Lung (tissue), 12 donors: ENCODE data around the gene CPA5. TPM values are rescaled to one million over a fixed set of nuclear protein-coding genes. Genes with fewer than 3 reads are reported as not detected.

Source experiments
- ATAC-seq: fragments of 200-7000 bp; cut with Tn5 transposase; one replicate; pipeline ENCODE4 v1.9.1; 2020; ENCODE audit warnings: moderate number of reproducible peaks; ENCODE audit not compliant: insufficient read depth, low FRiP score
- DNase-seq, 3 donors: peaks; one replicate each; pipeline ENCODE4 v3.0.0-alpha.2; 2013 to 2017
- H3K27ac ChIP-seq, 2 donors: one replicate each; pipeline ENCODE4 v1.5.1; 2013; ENCODE audit warnings: mild to moderate bottlenecking in 2 of 2, moderate library complexity in 2 of 2, control low read depth in 1 of 2, inconsistent platforms in 1 of 2, low read depth in 1 of 2, low read length in 1 of 2
- H3K27me3 ChIP-seq, 3 donors: one replicate each; pipeline ENCODE4 v1.5.1; 2013; ENCODE audit warnings: low read length in 2 of 3; ENCODE audit not compliant: control insufficient read depth in 3 of 3, insufficient read depth in 3 of 3
- H3K36me3 ChIP-seq, 4 donors: one replicate each; pipeline ENCODE4 v1.5.1; 2013; ENCODE audit warnings: low read length in 4 of 4, mild to moderate bottlenecking in 1 of 4, moderate library complexity in 1 of 4; ENCODE audit not compliant: control insufficient read depth in 4 of 4, insufficient read depth in 4 of 4
- H3K4me1 ChIP-seq, 5 donors: one replicate each; pipeline ENCODE4 v1.5.1; 2013; ENCODE audit warnings: low read length in 5 of 5, mild to moderate bottlenecking in 2 of 5, moderate library complexity in 1 of 5; ENCODE audit not compliant: control insufficient read depth in 5 of 5, insufficient read depth in 5 of 5
- H3K4me3 ChIP-seq: one replicate; pipeline ENCODE4 v1.5.1; 2013; ENCODE audit warnings: mild to moderate bottlenecking, control low read depth, moderate library complexity
- H3K9ac ChIP-seq, 2 donors: one replicate each; pipeline ENCODE4 v1.5.1; 2013; ENCODE audit warnings: low read length in 2 of 2, control low read depth in 1 of 2; ENCODE audit not compliant: insufficient read depth in 1 of 2
- H3K9me3 ChIP-seq, 4 donors: one replicate each; pipeline ENCODE4 v1.5.1; 2013; ENCODE audit warnings: low read length in 3 of 4, mild to moderate bottlenecking in 1 of 4, moderate library complexity in 1 of 4; ENCODE audit not compliant: control insufficient read depth in 4 of 4, insufficient read depth in 3 of 4
- CTCF ChIP-seq: IDR thresholded peaks from 2 replicates; pipeline ENCODE4 v1.5.1; 2012; ENCODE audit warnings: mild to moderate bottlenecking; ENCODE audit errors: control extremely low read depth, extremely low read depth
- WGBS, 2 donors: extraction: QIAGEN DNeasy Blood & Tissue Kit; methylation state at CpG; one replicate each; pipeline ENCODE4 v1.1.7; 2013; 5-methylcytosine and 5-hydroxymethylcytosine counted together
- polyA plus RNA-seq, 2 donors: library from polyadenylated mRNA; stranded (reverse); fragments of 200-250 nt; gene quantifications; one replicate each; pipeline ENCODE4 v1.2.1, GENCODE V29; 2013
- total RNA-seq, 2 donors: library from RNA; depleted of rRNA in 1 of 2; stranded (reverse); fragments of >200 nt in 1 of 2; gene quantifications; one replicate each; pipeline ENCODE4 v1.2.1, GENCODE V29; 2014 to 2021
- donor health status: control.
- donor health status: control.
- donor health status: Bipolar disorder and iron deficiency.
- donor health status: healthy.
- donor health status: DM: yes; HTN: yes; CAD: no.

Gene CPA5
- total and polyA plus RNA-seq, 4 donors: 0.08 to 0.10 TPM; not detected in 2

GRCh38 chr7:130346177-130346905, 1.7 kb downstream of the CPA5 start:
- peaks cover 0 to 22% (median 10%) of the 10 kb centered on the region in 5 donors for H3K4me1 ChIP-seq
- no peaks in the 10 kb centered on the region for H3K27me3 ChIP-seq
- no peaks in the 10 kb centered on the region for H3K36me3 ChIP-seq
- DNase-seq (no peak), ATAC-seq (no peak)
- H3K27ac ChIP-seq: no peak overlapping the region
- TF ChIP-seq CTCF: no peak
- no peak overlapping the region for H3K4me3 ChIP-seq
- peaks cover 0 to 3% (median 0%) of the 10 kb centered on the region in 4 donors for H3K9me3 ChIP-seq
- no peak overlapping the region for H3K9ac ChIP-seq
- WGBS, 2 donors: 84 to 91% methylated on average over 10 of the region's 10 CpGs

- DNase-seq (no peak), ATAC-seq (no peak)
- no peaks in the 10 kb centered on the region for H3K36me3 ChIP-seq
- no peak overlapping the region for H3K9ac ChIP-seq
- no peak overlapping the region for H3K4me3 ChIP-seq
- H3K9me3 ChIP-seq: peaks cover 0 to under 1% (median 0%) of the 10 kb centered on the region in 4 donors
- H3K27me3 ChIP-seq: no peaks in the 10 kb centered on the region
- 84% methylated on average over 11 to 12 of the region's 12 CpGs for WGBS, 2 donors
- no peak overlapping the region for H3K27ac ChIP-seq
- TF ChIP-seq CTCF: no peak
- peaks cover 0 to 28% (median 12%) of the 10 kb centered on the region in 5 donors for H3K4me1 ChIP-seq
Observed at GRCh38 chr7:130346941-130347340, 2.3 kb downstream of the CPA5 start.

- Histone ChIP-seq H3K27ac (peak overlapping the region in 1 of 2 donors; percentile 46), H3K9ac (peak overlapping the region in 1 of 2 donors; percentile 63), H3K9me3 (no peaks in the 10 kb centered on the region), H3K27me3 (no peaks in the 10 kb centered on the region), H3K4me3 (no peak overlapping the region), H3K4me1 (peaks cover 0 to 45% (median 16%) of the 10 kb centered on the region in 5 donors), H3K36me3 (no peaks in the 10 kb centered on the region)
- WGBS, 2 donors: 58 to 70% methylated on average over 16 of the region's 16 CpGs
- peak; percentile 39 to 73 (median 72) for DNase-seq
- ATAC-seq: no peak
- TF ChIP-seq CTCF: no peak
Observed at GRCh38 chr7:130349911-130350782, 5.5 kb downstream of the CPA5 start.
